DND-41 (cell line): ENCODE data around the gene USP51.

Source experiments
- EZH2 ChIP-seq: IDR thresholded peaks from 3 replicates; pipeline ENCODE4 v1.6.1; 2012; ENCODE audit warnings: borderline replicate concordance, low read depth, mild to moderate bottlenecking, moderate library complexity, low read length, inconsistent platforms; ENCODE audit not compliant: severe bottlenecking
- TF ChIP-seq, protein P1 (sequence below): IDR thresholded peaks from 2 replicates; pipeline ENCODE4 v1.5.1; 2012; ENCODE audit warnings: borderline replicate concordance, low read length, moderate library complexity, mild to moderate bottlenecking; ENCODE audit not compliant: poor library complexity, severe bottlenecking; ENCODE audit errors: extremely low read depth

GRCh38 chrX:55452833-55453124 is 36.9 kb downstream of the USP51 start:
- TF ChIP-seq, protein P1, sequence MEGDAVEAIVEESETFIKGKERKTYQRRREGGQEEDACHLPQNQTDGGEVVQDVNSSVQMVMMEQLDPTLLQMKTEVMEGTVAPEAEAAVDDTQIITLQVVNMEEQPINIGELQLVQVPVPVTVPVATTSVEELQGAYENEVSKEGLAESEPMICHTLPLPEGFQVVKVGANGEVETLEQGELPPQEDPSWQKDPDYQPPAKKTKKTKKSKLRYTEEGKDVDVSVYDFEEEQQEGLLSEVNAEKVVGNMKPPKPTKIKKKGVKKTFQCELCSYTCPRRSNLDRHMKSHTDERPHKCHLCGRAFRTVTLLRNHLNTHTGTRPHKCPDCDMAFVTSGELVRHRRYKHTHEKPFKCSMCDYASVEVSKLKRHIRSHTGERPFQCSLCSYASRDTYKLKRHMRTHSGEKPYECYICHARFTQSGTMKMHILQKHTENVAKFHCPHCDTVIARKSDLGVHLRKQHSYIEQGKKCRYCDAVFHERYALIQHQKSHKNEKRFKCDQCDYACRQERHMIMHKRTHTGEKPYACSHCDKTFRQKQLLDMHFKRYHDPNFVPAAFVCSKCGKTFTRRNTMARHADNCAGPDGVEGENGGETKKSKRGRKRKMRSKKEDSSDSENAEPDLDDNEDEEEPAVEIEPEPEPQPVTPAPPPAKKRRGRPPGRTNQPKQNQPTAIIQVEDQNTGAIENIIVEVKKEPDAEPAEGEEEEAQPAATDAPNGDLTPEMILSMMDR = no peak
- TF ChIP-seq EZH2 = no peak
